Dendritic cell treated with granulocyte-macrophage colony-stimulating factor and Interleukin-4, amounts not matched to agents 40 ng/mL and 50 ng/mL, for 4 days (primary cell): ENCODE results near the gene EFNA2.
"Not testable (repeated sequence)": the region's sequence is repeated elsewhere in the genome, so short reads cannot be mapped to it uniquely, and the experiment has no call there.

Source experiments
- H3K27ac Mint-ChIP-seq: one replicate; pipeline ENCODE4 v1.8.0; 2022; ENCODE audit warnings: mild to moderate bottlenecking, mixed read lengths
- H3K27me3 Mint-ChIP-seq: one replicate; pipeline ENCODE4 v1.8.0; 2022; ENCODE audit warnings: mild to moderate bottlenecking, mixed read lengths
- H3K36me3 Mint-ChIP-seq: one replicate; pipeline ENCODE4 v1.8.0; 2022; ENCODE audit warnings: low read depth, mixed read lengths
- H3K4me1 Mint-ChIP-seq: one replicate; pipeline ENCODE4 v1.8.0; 2022; ENCODE audit warnings: low read depth, mixed read lengths
- H3K4me3 Mint-ChIP-seq: one replicate; pipeline ENCODE4 v1.8.0; 2022; ENCODE audit warnings: mild to moderate bottlenecking, moderate library complexity, mixed read lengths
- H3K9me3 Mint-ChIP-seq: one replicate; pipeline ENCODE4 v1.8.0; 2022; ENCODE audit warnings: mixed read lengths
- intact Hi-C: fragments of 100-400 bp; cut with micrococcal nuclease; formaldehyde crosslinking; loops from one replicate; pipeline ENCODE4 v1.15.0; 2022

EFNA2 gene

DNA sequence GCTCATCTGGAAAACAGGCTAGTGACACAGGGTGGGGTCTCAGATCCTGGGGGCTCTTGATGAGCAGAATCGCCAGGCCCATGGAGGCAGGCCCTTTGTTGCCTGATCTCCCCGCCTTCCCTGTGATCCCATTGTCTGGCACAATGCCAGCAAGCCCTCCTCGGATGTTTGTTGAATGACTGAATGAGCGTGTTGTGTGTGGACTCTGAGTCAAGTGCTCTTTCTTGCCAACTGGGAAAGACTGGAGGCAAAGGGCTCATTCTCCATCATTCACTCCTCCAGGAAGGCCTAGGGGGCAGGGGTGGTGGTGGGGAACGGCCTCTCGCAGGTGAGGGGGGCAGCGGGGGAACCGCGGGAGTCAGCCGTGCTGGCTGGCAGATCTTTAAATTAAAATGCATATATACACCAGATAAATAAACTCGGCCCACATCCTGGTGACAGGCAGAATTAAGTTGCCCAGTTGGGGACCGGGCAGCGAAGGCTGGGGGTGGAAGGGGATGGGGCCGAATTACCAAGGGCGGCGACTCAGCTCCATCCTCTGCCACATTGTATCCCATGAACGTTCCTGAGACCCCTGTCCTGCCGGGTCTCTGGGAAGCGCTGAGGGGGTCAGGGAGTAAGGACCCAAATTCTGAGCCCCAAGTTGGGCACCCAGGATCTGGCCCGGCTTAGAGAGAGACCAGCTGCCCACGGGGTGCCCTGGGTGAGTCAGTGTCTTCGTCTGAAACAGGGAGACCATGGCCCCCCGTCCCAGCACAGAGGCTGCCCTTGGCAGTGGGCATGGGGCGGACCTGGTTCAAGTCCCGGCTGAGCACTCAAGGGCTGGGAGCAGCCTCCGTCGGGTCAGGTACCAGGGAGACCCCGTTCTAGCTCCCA lies 24.5 kb downstream of the EFNA2 start:
- peaks cover 25% of the 10 kb centered on the region for H3K27me3 Mint-ChIP-seq
- peaks cover under 1% of the 10 kb centered on the region for H3K4me1 Mint-ChIP-seq
- H3K4me3 Mint-ChIP-seq: no peak overlapping the region
- H3K9me3 Mint-ChIP-seq: no peaks in the 10 kb centered on the region
- intact Hi-C loops: no loop called here
- H3K27ac Mint-ChIP-seq: no peak overlapping the region
- no peaks in the 10 kb centered on the region for H3K36me3 Mint-ChIP-seq

DNA sequence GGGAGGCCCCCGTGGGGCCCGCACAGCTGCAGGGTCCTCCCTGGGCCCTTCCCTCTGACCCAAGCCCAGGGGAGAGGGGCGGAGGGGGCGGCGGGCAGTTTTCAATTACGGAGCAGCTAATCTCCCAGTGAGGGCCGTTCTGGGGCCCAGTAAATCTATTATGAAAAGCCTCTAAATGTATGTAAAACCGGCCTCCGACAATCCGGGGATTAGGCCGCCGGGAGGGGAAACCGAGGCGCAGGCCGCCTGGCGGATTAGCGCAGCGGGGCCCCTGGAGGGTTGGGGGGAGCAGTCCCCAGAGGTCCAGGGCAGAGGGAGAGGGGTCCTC lies 25.1 kb downstream of the EFNA2 start:
- intact Hi-C loops: no loop called here
- peaks cover 29% of the 10 kb centered on the region for H3K27me3 Mint-ChIP-seq
- H3K9me3 Mint-ChIP-seq: no peaks in the 10 kb centered on the region
- no peak overlapping the region for H3K4me3 Mint-ChIP-seq
- no peaks in the 10 kb centered on the region for H3K36me3 Mint-ChIP-seq
- H3K27ac Mint-ChIP-seq: no peak overlapping the region
- H3K4me1 Mint-ChIP-seq: peaks cover 5% of the 10 kb centered on the region

DNA sequence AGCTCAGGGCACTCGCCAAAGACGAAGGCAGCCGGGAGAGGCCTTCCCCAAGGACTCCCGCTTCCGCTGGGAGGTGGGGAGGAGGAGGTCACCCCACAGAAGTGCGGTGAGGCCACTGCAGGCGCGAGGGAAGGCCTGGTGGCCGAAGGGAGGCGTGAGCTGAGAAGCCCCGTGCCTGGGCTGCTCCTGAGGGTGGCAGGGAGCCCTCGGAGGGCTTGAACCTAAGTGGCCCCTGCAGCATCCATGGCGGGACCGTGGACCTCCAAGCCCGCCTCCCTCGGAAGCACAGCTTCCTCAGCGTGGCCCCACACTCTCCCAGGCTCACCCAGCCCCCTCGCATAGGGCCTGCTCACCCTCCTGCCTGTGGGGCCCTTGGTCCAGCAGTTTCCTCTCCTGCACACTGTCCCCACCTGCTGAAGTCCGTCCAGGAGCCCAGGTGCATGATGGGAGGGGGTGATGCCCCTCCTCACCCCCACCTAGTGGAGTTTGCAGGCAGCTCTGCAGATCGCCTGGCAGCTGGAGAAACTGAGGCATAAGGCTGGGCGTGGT lies 25.9 kb downstream of the EFNA2 start:
- intact Hi-C loops: no loop called here
- H3K9me3 Mint-ChIP-seq: no peaks in the 10 kb centered on the region
- no peak overlapping the region for H3K4me3 Mint-ChIP-seq
- peaks cover 30% of the 10 kb centered on the region for H3K27me3 Mint-ChIP-seq
- H3K27ac Mint-ChIP-seq: no peak overlapping the region
- H3K36me3 Mint-ChIP-seq: no peaks in the 10 kb centered on the region
- H3K4me1 Mint-ChIP-seq: peaks cover 5% of the 10 kb centered on the region

DNA sequence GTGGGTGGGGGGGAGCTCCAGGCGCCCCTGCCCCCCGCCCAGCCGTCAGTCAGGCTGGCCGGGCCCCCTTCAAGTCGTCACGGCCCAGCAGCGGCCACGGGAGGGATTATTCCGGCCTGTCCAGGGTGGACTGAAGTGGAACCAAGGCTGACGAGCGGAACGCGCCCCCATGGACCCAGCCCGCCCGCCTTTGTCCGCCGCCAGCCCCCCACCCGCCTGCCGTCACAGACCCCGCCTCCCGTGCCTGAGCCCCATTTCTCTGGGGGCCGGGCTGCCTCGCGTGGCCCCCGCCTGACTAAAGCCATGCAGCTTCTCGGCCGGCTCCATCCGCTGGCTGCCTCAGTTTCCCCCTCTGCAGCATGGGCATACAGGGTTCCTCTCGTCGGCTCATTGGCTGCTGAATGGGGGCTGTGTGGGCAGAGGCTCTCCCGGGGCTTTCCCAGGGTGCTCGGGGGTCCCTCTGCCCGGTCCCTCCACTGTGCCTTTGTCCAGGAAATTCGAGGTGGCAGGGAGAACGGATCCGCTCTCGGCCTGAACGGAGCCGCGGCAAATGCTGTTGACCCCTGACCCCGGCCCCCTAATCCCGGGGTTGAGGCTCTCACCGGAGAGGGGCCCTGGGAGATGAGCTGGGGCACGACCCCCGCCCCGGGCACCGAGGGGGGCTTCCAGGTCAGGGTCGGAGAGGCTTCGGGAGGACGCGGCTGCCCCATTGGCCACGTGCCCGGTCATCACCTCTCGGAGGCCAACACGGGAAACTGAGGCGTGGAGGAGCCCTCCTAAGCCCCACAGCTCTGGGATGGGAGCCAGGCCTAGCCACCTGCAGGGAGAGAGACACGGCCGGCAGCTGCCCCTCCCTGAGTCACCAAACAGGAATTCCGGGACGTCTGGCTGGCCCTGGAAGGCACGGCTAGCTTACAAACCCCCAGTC lies 27.4 kb downstream of the EFNA2 start:
- Mint-ChIP-seq H3K4me1 (peaks cover 5% of the 10 kb centered on the region), H3K27me3 (peaks cover 44% of the 10 kb centered on the region)
- intact Hi-C loops: no loop called here

DNA sequence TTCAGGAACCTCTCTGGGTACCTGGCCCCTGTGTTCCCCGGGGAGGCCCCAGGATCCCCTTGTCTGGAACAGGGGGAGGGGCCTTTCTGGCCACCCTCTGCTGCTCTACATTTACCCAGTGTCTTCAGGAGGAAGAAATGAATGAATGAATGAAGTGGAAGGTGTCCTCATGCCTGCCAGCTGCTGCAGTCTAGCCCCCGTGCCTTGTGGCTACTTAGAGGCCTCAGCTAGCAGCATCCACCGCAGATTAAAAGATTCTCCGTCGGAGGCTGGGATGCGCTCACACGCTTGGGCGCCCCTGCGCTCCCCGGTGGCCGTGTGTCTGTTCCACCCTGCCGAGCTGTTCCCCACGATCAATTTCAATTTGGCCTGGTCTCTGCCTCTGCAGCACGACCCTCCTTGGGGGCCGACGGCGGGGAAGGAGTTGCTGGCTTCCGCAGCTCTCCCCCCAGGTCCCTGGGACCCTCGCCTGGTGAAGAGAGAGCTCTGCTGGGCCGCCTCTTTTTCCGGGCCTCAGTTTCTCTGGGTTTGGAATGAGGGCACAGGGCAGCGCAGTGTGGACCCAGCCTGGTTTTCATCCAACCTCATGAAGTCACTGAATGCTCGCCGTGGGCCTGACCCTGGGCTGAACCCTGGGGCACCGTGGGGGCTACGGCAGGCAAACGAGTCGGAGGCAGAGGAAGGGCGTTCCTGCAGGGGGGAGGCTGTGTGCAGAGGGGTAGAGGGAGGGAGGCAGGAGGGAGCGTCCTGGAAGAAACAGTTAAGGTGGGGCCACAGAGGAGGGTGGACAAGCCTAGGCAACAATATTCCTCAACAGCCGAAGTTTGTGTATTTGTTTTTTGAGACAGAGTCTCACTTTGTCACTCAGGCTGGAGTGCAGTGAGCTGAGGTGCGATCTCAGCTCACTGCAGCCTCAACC lies 28.3 kb downstream of the EFNA2 start:
- Mint-ChIP-seq H3K4me3 (no peak overlapping the region), H3K27me3 (peaks cover 53% of the 10 kb centered on the region), H3K4me1 (peaks cover 5% of the 10 kb centered on the region), H3K27ac (no peak overlapping the region), H3K36me3 (no peaks in the 10 kb centered on the region), H3K9me3 (no peaks in the 10 kb centered on the region)
- intact Hi-C loops: no loop called here

More for the DNA sequence above, 27.4 kb downstream of the EFNA2 start:
- H3K27ac Mint-ChIP-seq: no peak overlapping the region
- H3K4me3 Mint-ChIP-seq: no peak overlapping the region
- no peaks in the 10 kb centered on the region for H3K9me3 Mint-ChIP-seq
- H3K36me3 Mint-ChIP-seq: no peaks in the 10 kb centered on the region

DNA sequence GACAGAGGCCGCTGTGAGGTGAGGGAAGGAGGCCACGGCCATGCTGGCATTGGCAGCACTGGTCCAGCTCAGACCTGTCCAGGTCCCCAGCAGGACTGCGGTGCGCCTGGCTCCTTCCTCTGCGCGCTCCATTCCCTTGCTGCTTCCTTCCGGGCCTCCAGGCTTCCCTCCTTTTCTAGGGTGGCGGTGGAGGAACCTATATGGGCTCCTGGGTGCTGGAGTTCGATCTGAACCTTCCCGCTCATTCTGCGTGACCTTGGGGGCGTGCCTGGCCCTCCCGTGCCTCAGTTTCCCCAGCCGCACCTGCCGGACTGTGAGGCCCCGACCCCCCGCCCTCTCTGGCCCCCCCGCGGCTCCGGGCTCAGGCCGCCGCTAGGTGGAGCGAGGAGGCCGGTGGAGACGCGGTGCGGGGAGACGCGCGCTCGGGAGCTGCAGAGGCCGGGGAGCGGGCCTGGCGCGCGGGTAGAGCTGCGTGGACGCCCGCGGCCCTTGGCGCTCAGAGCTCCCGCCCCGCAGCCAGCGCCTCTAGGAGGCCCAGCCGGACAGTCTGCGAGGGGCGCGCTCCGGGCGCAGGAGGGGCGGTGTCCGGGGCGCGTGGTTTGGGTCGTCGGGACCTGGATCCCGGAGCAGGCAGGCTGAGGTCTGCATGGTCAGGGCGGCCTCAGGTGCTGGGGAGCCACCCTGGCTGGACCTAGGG lies 29.9 kb downstream of the EFNA2 start:
- Mint-ChIP-seq H3K4me1 (peaks cover 5% of the 10 kb centered on the region), H3K9me3 (no peaks in the 10 kb centered on the region), H3K27me3 (peaks cover 60% of the 10 kb centered on the region), H3K27ac (no peak overlapping the region), H3K36me3 (no peaks in the 10 kb centered on the region), H3K4me3 (no peak overlapping the region)
- intact Hi-C loops: no loop called here

DNA sequence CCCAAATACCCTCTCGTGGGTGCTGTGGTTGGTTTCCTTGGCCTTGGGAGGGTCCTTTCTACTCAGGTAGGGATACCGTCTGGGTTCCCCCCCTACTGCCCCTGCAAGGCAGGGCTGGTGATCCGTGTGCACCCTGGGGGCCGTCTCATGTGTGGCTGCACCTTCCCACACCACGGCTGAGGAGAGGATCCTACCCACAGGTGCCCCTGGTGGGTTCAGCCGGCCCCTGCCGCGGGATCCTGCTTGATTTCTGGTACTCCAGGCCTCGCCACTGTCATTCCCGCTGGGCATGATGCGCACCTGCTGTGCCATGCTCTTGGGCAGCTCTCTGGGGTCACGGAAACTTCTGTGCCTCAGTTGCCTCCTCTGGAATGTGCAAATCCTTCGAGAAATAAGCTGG lies 30.8 kb downstream of the EFNA2 start:
- Mint-ChIP-seq H3K27me3 (peaks cover 63% of the 10 kb centered on the region), H3K9me3 (no peaks in the 10 kb centered on the region), H3K4me1 (peaks cover 5% of the 10 kb centered on the region), H3K36me3 (no peaks in the 10 kb centered on the region), H3K27ac (no peak overlapping the region), H3K4me3 (no peak overlapping the region)
- intact Hi-C loops: no loop called here

DNA sequence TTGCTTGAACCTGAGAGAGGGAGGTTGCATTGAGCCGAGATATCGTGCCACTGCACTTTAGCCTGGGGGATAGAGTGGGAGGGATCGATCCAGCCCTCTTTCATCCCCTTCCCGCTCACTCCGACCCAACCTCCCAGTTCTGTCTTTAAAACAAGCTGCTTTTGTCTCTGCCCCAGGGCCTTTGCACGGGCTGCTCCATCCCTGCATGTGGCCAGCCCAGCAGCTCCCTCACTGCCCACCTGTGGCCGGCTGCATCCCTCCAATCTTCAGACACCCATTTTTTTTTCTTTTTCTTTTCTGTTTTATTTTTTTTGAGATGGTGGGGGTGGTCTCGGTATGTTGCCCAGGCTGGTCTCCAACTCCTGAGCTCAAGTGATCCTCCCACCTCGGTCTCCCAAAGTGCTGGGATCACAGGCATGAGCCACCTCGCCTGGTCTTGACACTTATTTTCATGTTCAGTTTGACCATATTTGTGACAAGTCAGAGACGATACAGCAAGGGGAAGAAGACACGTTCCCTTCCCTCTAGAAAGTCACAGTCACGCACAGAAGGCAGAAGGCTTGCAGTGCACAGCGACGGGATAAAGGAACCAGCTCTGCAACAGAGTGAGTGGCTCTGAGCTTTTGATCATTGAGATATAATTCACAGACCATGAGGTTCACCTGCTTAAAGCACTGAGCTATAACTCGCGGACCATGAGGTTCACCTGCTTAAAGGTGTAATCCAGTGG lies 31.8 kb downstream of the EFNA2 start:
- Mint-ChIP-seq H3K9me3 (no peaks in the 10 kb centered on the region), H3K4me1 (peaks cover 5% of the 10 kb centered on the region), H3K27ac (no peak overlapping the region), H3K4me3 (no peak overlapping the region), H3K36me3 (no peaks in the 10 kb centered on the region), H3K27me3 (peaks cover 68% of the 10 kb centered on the region)
- intact Hi-C loops: no loop called here

DNA sequence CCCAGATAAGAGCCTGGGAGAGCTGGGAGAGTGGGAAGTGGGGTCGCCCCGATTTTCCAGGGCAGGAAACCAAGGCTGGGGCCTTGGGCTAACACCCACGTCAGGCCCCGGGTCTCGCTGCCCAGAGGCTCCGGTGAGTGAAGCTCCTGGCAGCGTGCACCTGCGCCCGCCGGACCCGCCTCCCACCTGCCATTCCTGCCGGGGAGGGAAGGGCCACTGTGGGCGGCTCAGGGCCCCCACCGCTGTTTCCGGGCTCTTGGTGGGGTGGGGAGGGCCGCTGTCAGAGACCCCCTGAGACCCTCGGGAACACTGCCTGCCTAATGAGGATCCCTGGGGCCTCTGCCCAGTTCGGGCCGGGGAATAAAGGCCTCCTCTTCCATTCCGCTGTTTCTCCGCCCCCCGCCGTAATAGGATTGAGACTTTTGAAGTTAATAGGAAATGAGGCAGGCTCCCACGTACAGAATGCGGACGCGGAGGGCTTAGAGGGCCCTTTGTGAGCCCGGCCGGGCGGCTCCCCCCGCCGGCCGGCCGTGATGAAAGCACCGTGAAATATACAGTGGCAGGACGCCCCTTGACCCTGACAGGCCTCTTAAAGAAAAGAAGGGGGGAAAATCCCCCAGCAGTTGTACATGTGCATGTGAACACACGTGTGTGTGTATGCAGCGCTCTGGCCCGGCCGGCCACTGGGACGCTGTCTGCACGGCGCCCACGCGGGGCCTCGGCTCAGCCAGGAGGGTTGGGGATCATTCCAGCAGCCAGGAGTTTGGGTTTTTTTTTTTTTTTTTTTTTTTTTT lies 33.2 kb downstream of the EFNA2 start:
- intact Hi-C loops: no loop called here

DNA sequence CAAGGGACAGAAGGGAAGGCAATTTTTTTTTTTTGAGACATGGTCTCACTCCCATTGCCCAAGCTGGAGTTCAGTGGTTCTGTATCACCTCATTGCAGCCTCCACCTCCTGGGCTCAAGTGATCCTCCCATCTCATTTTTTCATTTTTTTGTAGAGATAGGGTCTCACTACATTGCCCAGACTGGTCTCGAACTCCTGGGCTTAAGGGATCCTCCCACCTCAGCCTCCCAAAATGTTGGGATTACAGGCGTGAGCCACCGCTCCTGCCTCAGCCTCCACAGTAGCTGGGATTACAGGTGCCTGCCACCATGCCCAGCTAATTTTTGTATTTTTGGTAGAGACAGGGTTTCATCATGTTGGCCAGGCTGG lies 34.6 kb downstream of the EFNA2 start:
- H3K27ac Mint-ChIP-seq, H3K4me3 Mint-ChIP-seq, H3K9me3 Mint-ChIP-seq, H3K36me3 Mint-ChIP-seq, intact Hi-C loops, H3K4me1 Mint-ChIP-seq: not testable (repeated sequence)
- peaks cover 73% of the 10 kb centered on the region for H3K27me3 Mint-ChIP-seq

More for the DNA sequence above, 33.2 kb downstream of the EFNA2 start:
- no peak overlapping the region for H3K27ac Mint-ChIP-seq
- peaks cover 74% of the 10 kb centered on the region for H3K27me3 Mint-ChIP-seq
- H3K4me3 Mint-ChIP-seq: no peak overlapping the region
- peaks cover 5% of the 10 kb centered on the region for H3K4me1 Mint-ChIP-seq
- no peaks in the 10 kb centered on the region for H3K36me3 Mint-ChIP-seq
- no peaks in the 10 kb centered on the region for H3K9me3 Mint-ChIP-seq

DNA sequence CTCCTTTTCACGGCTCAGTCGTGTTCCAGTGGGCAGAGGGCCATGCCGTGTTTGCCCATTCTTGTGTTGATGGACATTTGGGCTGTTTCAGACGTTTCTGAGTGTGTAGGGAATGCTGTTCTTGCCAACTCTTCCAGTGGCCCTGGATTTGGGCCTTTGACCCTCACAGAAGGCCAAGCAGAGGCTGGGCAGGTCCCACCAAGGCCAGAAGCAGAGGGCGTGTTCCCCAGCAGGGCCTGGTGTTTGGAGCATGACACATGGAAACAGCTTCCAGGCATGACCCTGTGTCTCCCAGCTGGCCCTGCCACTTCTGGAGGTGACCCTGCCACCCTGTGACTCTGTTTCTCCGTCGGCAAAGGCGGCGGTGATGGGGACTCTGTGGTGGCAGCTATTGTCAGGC lies 35.9 kb downstream of the EFNA2 start:
- Mint-ChIP-seq H3K27ac (no peak overlapping the region), H3K9me3 (no peaks in the 10 kb centered on the region), H3K4me3 (no peak overlapping the region)

More for the DNA sequence above, 35.9 kb downstream of the EFNA2 start:
- peaks cover 70% of the 10 kb centered on the region for H3K27me3 Mint-ChIP-seq
- H3K4me1 Mint-ChIP-seq: peaks cover 6% of the 10 kb centered on the region
- intact Hi-C loops: no loop called here
- H3K36me3 Mint-ChIP-seq: no peaks in the 10 kb centered on the region
